ENCODE results near the gene SLC25A1. TPM values are rescaled to one million over a fixed set of nuclear protein-coding genes. Genes with fewer than 3 reads are reported as not detected.
A peak's percentile ranks its signal among the peaks of the same experiment; 100 is the strongest.

SLC25A1 gene
- total and polyA plus RNA-seq, 2 of the 8 experiments (the other 6 are each of a cell fraction or from before 2014, with no cell fraction given), result 110 to 148 TPM

- Histone ChIP-seq H2BK20ac (ENCODE audit: low read length) (no peak overlapping the region), H3K4me3 (ENCODE audit: extremely low read depth in 1 of 4, insufficient read depth in 2 of 4, low read depth in 3 of 4, low read length in 4 of 4) (peak overlapping the region in 3 of 4 experiments; percentile 96 to 98 (median 98); a peak in 6 of 8 replicates), H3K9ac (replicated peaks in 1 of 4; ENCODE audit: extremely low read depth in 1 of 4, low read depth in 3 of 4, low read length in 3 of 4) (peak overlapping the region in 2 of 4 experiments; percentile 17 to 96; a peak in 3 of 7 replicates), H3K56ac (replicated peaks; ENCODE audit: insufficient read length, low read depth, low read length) (no peak overlapping the region), H3K14ac (ENCODE audit: insufficient read length) (no peak overlapping the region), H2BK12ac (ENCODE audit: low read depth, low read length) (no peak overlapping the region; the same call in 1 of the 2 replicates), H2BK15ac (ENCODE audit: low read length) (no peak overlapping the region), H2AFZ (ENCODE audit: low read length) (no peak overlapping the region), H3K23ac (ENCODE audit: insufficient read length) (no peak overlapping the region), H4K5ac (ENCODE audit: insufficient read length, low read depth, low read length) (no peak overlapping the region), H4K91ac (replicated peaks; ENCODE audit: insufficient read length, low read length) (no peak overlapping the region), H3K4ac (replicated peaks; ENCODE audit: insufficient read length, low read depth, low read length) (no peak overlapping the region), H3K36me3 (ENCODE audit: control insufficient read depth in 2 of 4, insufficient read depth in 4 of 4, low read length in 3 of 4) (peaks cover 0 to 9% (median 0%) of the 10 kb centered on the region in 4 experiments; a peak in 2 of 8 replicates), H4K8ac (ENCODE audit: extremely low read depth, insufficient read depth, low read length) (peak overlapping the region; percentile 76; the same call in 1 of the 2 replicates), H2BK5ac (ENCODE audit: low read depth, low read length) (0 out of 2 replicates have a peak overlapping the region, but pooled peaks have one; percentile 90), H3K4me1 (replicated peaks in 1 of 4; ENCODE audit: control insufficient read depth in 3 of 4, insufficient read depth in 4 of 4, low read length in 3 of 4) (peaks cover 0 to 50% (median 36%) of the 10 kb centered on the region in 4 experiments; a peak in 6 of 7 replicates), H2BK120ac (replicated peaks; ENCODE audit: low read depth, low read length) (no peak overlapping the region), H2AK5ac (ENCODE audit: low read depth, low read length) (0 out of 2 replicates have a peak overlapping the region, but pooled peaks have one; percentile 69), H4K20me1 (replicated peaks in 1 of 2; ENCODE audit: control insufficient read depth in 1 of 2, insufficient read depth in 2 of 2, low read length in 2 of 2) (peaks cover 4 to 32% of the 10 kb centered on the region in 2 experiments), H3K27ac (ENCODE audit: low read depth, low read length) (no peak overlapping the region), H3K18ac (ENCODE audit: extremely low read depth, low read length) (no peak overlapping the region), H3K79me2 (ENCODE audit: control insufficient read depth in 1 of 2, insufficient read depth in 2 of 2, low read length in 2 of 2) (peaks cover 5 to 31% of the 10 kb centered on the region in 2 experiments; a peak in 3 of 4 replicates), H3K79me1 (ENCODE audit: low read depth, low read length) (peaks cover 18% of the 10 kb centered on the region), H3K4me2 (ENCODE audit: insufficient read depth in 1 of 2, low read depth in 2 of 2, low read length in 2 of 2) (peak overlapping the region; percentile 95 to 99), H3K9me3 (ENCODE audit: insufficient read depth in 2 of 2, low read depth in 1 of 2, low read length in 1 of 2) (no peaks in the 10 kb centered on the region), H3K27me3 (replicated peaks in 1 of 4; ENCODE audit: control insufficient read depth in 3 of 4, extremely low read depth in 1 of 4, insufficient read depth in 3 of 4, low read length in 3 of 4) (peaks cover 18 to 28% (median 25%) of the 10 kb centered on the region in 4 experiments), H3K23me2 (ENCODE audit: low read depth, low read length) (peaks cover 13% of the 10 kb centered on the region)
- CTCF ChIA-PET (ENCODE audit: partially characterized antibody), result interaction anchor here (0.7 to 3.7 kb wide), 2 partner anchors 9 to 28 kb away, joined by 3 to 28 read pairs; partner anchors contain the start of gene ESS2
- POLR2A ChIA-PET (ENCODE audit: partially characterized antibody), result interaction anchor here (1.0 to 2.2 kb wide), 7 partner anchors 10 to 208 kb away, joined by 3 to 15 read pairs (median 4); partner anchors contain the start of gene DGCR2
- FAIRE-seq, result no peak
- peak; percentile 51; the same call in 1 of the 2 replicates for TF ChIP-seq POLR2AphosphoS5 (IDR thresholded peaks at IDR 0.05; ENCODE audit: low read depth, low read length)
- no peak for TF ChIP-seq EZH2 (IDR thresholded peaks at IDR 0.05; ENCODE audit: low read depth, low read length, severe bottlenecking)
- no peak for TF ChIP-seq JUN (IDR thresholded peaks at IDR 0.05; ENCODE audit: low read depth, low read length)
- TF ChIP-seq TAF1 (IDR thresholded peaks at IDR 0.05; ENCODE audit: low read depth, low read length), result no peak
- WGBS, 2 experiments (ENCODE audit: extremely low coverage in 1 of 2, insufficient coverage in 1 of 2, insufficient read length in 1 of 2, insufficient replicate concordance in 2 of 2, low coverage in 1 of 2, low lambda C conversion rate in 2 of 2, missing lambda C conversion rate in 1 of 2), result 87% methylated on average over 18 of the region's 19 CpGs; no CpG with 5 or more reads in 1 of the 2 experiments
- DNase-seq (ENCODE audit: low read depth in 1 of 2, low spot score in 2 of 2), result no peak
These were observed 5.2 kb downstream of the SLC25A1 start for GRCh38 chr22:19173047-19174035.

All from H1 (cell line).